HepG2 (cell line): ENCODE results near the gene PFDN1.

Experiments
- ATF7 ChIP-seq, 2 experiments: fragments of 450-650 bp in 1 of 2; sonication (generic) in 1 of 2; formaldehyde crosslinking in 1 of 2; IDR thresholded peaks; 2 replicates each; pipeline versions ENCODE4 v1.4.0 to v1.6.1; 2016 to 2020; ENCODE audit warnings: antibody characterized with exemption in 1 of 2, mild to moderate bottlenecking in 1 of 2, missing genetic modification reagents in 1 of 2
- CTCF ChIP-seq: sonication (generic); formaldehyde crosslinking; IDR thresholded peaks from 2 replicates; pipeline ENCODE4 v1.5.0; 2020; ENCODE audit warnings: mild to moderate bottlenecking, missing genetic modification reagents, moderate library complexity
- DBP ChIP-seq: sonication (generic); formaldehyde crosslinking; IDR thresholded peaks from 2 replicates; pipeline ENCODE4 v1.4.0; 2020; ENCODE audit warnings: missing genetic modification reagents; ENCODE audit errors: not compliant biosample characterization
- EZH2 ChIP-seq: conservative IDR thresholded peaks from 2 replicates; pipeline ENCODE4 v1.6.1; 2012; ENCODE audit warnings: mild to moderate bottlenecking, low read depth, low read length, moderate library complexity
- NBN ChIP-seq: fragments of 450-650 bp; conservative IDR thresholded peaks from 2 replicates; pipeline ENCODE4 v1.6.1; 2017
- REST ChIP-seq, 2 experiments: IDR thresholded peaks; 2 replicates each; pipeline ENCODE4 v1.6.1; 2011 to 2012; ENCODE audit warnings: low read length in 2 of 2, borderline replicate concordance in 1 of 2, low read depth in 1 of 2, mild to moderate bottlenecking in 1 of 2, moderate library complexity in 1 of 2
- REXO4 ChIP-seq: sonication (generic); formaldehyde crosslinking; IDR thresholded peaks from 2 replicates; pipeline ENCODE4 v1.8.0; 2022; ENCODE audit warnings: missing genetic modification reagents, mild to moderate bottlenecking, borderline replicate concordance
- TAF1 ChIP-seq: sonication (generic); formaldehyde crosslinking; IDR thresholded peaks from 2 replicates; pipeline ENCODE4 v1.4.0; 2020; ENCODE audit warnings: missing genetic modification reagents
- ZSCAN25 ChIP-seq: sonication (generic); formaldehyde crosslinking; IDR thresholded peaks from 2 replicates; pipeline ENCODE4 v1.8.0; 2022; ENCODE audit warnings: mild to moderate bottlenecking, missing genetic modification reagents

GRCh38 chr5:140327589-140327988 lies 24.7 kb upstream of the PFDN1 start:
- TF ChIP-seq REST (IDR thresholded peaks at IDR 0.05; ENCODE audit: borderline replicate concordance in 1 of 2, low read depth in 1 of 2, low read length in 2 of 2): no peak
- no peak for TF ChIP-seq NBN
- no peak for TF ChIP-seq ATF7 (IDR thresholded peaks at IDR 0.05)
- TF ChIP-seq ATF7 (CRISPR knock-in tag; IDR thresholded peaks at IDR 0.05): no peak
- TF ChIP-seq REXO4 (CRISPR knock-in tag): no peak
- TF ChIP-seq TAF1 (CRISPR knock-in tag): no peak
- TF ChIP-seq CTCF (CRISPR knock-in tag): no peak
- TF ChIP-seq EZH2: no peak
- no peak for TF ChIP-seq DBP (CRISPR knock-in tag)
- TF ChIP-seq ZSCAN25: no peak
